GM18499 (cell line): ENCODE data around the gene TAS2R1.
A peak's percentile ranks its signal among the peaks of the same experiment; 100 is the strongest.

Source experiments
- ATAC-seq: cut with Tn5 transposase; IDR thresholded peaks from one replicate; pipeline ENCODE4 v1.9.1; 2021; ENCODE audit warnings: moderate number of reproducible peaks; ENCODE audit not compliant: insufficient read depth, unreplicated experiment

The TAS2R1 gene, protein sequence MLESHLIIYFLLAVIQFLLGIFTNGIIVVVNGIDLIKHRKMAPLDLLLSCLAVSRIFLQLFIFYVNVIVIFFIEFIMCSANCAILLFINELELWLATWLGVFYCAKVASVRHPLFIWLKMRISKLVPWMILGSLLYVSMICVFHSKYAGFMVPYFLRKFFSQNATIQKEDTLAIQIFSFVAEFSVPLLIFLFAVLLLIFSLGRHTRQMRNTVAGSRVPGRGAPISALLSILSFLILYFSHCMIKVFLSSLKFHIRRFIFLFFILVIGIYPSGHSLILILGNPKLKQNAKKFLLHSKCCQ

DNA sequence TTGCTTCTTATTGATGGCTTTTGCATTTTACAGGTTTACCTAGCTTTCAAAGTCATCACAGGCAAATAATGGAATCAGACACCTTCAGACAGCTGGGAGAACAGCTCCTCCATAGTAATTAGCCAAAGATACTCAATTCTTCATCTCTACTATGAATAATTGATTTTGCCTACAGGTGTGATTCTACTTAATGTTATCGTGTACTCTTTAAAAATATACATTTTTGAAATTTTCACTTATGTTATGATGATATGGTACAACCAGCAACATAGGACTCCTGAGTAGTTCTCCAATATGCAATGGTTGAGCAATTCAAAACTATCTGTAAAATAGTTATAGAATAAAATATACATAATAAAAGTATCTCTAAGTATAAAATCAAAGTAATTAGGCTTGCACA is at the start of gene TAS2R1:
Gene TAS2R1, minus strand, starts transcription at position 101 of the 400 bp plus-strand sequence. CDS start 319 bp downstream, outside the sequence.
- ATAC-seq: no peak

DNA sequence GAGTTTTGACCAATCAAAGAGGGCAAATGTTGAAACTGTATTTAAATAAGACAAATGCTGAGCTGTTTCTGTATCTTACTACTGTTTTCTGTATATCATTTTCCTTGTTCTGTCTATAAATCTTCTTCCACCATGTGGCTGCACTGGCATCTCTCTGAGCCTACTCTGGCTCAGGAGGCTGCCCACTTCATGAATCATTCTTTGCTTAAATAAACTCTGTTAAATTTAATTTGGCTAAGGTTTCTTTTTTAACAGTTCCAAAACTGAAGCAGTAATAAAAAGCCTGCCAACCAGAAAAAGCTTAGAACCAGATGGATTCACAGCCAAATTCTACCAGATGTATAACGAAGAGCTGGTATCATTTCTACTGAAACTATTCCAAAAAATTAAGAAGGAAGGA is 40.2 kb upstream of the TAS2R1 start:
- no peak for ATAC-seq

DNA sequence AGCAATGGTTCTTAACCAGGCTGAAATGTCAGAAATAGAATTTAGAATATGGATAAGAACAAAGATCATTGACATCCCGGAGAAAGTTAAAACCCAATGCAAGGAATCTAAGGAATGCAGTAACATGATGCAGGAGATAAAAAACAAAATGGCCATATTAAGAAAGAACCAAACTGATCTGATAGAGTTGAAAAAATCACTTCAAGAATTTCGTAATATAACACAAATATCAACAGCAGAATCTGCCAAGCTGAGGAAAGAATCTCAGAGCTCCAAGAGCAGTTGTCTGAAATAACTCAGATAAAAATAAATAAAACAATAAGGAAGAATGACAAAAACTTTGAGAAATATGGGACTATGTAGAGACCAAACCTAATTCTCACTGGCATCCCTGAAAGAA is 37.8 kb upstream of the TAS2R1 start:
- no peak for ATAC-seq

DNA sequence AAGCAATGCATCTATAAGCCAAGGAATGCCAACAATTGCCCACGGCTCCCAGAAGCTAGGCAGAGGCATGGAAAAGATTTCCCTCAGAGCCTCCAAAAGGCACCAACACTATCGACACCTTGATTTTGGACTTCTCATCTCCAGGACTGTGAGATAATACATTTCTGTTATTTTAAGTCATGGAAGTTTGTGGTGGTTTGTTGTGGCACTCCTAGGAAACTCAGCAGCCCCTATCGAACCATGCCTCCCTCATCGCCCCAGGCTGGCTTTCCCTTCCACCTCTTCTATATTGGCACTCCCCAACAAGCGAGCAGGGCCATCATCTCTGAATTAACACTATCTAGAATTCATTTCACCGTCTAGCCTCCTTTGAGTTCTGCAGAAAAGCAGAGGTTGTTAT is 33.7 kb upstream of the TAS2R1 start:
- no peak for ATAC-seq

DNA sequence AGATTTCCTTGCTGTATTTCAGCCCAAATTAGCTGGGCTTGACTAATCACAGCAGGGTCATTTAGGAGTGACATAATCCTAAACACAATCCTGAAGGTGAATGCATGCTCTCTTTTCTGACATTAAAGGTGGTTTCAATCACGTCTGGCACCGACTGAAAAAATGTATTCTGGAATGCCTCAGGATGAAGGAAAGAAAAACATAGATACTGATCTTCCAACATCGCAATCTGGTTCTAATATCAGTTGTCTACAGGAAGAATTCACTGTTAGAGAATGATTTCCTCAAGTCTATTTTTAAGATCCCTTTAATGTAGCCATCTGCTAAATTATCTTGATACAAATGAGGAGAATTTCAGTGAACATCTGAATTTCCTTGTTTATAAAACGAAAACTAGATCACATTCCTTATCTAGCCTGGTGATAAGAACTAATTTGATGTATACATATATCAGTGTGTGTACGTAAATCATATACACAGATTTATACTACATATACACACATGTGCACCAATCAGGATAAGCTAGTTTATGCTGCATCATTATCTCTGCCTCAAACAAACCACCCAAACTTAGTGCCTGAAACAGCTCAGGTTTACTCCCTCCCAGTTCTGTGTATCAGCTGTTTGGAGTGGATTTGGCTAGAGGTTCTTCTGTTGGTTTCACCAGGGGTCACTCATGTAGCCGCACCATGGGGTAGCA is 31.3 kb upstream of the TAS2R1 start:
- no peak for ATAC-seq

DNA sequence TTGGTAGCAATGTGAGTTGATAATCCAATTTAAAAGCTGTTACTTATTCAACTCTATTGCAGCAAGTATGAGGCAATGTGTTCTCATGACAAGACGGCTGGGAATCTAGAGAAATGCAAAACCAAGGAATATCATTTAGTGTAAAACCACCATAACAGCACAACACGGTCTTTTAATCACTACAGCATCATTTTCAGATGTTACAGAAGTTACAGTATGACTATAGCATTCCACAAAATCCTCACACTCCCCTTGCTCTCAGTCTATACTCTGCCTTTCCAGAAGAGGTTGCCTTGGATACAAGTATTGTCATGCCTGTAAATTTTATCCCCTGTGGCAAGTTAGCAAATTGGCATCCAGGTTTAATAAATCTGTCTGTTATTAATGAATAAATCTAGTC is 28.6 kb upstream of the TAS2R1 start:
- ATAC-seq: no peak

DNA sequence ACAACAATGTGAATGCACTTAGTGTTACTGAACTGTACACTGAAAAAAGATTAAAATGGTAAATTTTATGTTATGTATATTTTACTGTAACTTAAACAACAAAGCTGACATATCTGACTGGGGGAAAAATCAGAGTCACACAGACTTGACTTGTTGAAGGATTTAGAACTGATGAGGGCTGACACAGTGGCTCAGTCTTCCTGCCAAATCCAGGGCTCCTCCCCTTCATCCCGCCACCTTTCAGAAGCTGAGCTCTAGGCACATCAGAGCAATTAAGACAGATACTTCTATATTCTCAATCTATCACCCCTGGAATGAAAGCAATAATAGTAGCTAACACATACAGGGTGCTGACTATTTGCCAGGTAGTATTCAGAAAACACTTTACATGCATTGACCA is 27.7 kb upstream of the TAS2R1 start:
- ATAC-seq: no peak

DNA sequence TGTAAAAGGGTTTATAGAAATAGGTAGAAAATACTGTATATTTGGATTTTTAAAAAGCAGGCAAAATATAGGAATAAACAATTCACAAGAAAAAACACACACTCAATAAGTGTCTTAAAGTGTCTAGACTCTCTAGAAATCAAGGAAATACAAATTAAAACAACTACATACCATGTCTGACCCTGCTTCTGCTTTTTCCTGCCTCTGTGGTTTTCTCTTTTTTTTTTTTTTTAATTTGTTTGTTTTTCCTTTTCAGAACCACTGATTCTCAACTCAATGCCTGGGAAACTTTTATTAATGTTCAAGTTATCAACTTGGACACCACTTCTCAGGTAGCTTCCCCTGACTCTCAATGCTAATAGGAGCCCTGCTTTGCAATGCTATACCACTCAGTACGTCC is 25.5 kb upstream of the TAS2R1 start:
- no peak for ATAC-seq

DNA sequence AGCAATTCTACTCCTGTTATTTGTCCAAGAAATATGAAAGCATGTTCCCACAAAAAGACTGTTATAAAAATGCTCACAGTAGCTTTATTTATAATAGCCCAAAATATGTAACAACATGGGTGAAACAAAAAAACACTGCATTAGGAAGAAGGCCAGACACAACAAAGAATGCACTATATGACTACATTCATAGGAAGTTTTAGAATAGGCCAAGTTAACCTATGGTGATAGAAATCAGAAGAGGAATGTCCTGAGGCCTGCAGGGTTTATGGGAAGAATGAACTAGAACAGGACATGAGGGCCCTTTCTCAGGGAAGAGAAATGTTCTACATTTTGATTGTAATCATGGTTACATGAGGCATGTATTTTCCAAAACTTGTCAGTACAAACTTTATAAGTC is 24.7 kb upstream of the TAS2R1 start:
- no peak for ATAC-seq

DNA sequence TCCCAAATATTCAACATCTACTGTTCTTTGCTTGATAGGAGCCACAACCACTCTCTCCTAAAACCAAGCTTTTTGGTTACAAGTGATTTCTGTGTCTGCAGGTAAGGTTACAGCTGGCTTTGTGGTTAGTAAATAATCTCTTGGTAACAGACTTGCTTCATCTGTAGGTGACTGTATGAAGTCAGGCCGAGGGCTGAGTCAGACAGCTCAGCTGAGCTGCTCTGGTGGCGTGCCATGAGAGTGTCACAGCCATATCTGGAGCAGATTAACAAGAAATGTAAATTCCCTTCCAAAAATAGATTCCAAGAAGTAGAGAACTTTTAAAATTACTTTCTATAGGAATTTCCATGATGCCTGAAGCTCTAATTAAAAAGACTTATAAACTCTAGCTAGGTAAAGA is 23.7 kb upstream of the TAS2R1 start:
- peak; percentile 58 for ATAC-seq

DNA sequence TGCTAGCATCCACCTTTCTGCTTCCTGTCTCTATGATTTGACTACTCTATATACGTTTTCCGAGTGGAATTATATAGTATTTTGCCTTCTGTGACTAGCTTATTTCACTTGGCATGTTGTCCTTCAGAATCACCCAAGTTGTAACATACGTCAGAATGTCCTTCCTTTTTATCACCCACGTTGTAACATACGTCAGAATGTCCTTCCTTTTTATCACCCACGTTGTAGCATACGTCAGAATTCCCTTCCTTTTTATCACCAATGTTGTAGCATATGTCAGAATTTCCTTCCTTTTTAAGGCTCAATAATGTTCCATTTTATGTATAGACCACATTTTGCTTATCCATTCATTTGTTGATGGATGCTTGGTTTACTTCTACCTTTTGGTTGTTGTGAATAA is 22.9 kb upstream of the TAS2R1 start:
- ATAC-seq: no peak

DNA sequence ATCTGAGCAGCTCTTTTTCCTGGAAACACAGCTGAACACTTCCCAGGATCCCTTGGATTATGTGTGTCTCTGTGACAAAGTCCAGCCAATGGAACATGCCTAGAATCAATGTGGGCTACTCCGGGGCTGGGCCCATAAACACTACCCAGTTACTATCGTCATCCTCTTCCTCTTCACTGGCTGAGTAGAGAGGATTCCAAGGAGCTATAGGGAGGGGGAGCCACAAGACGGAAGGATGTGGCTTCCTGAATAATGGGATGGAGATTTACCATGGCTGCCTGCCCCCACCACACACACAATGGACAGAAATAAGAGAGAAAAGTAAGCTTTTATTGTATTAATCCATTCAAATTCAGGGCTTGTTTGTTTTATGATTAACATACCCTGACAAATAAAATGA is 22.1 kb upstream of the TAS2R1 start:
- ATAC-seq: no peak

DNA sequence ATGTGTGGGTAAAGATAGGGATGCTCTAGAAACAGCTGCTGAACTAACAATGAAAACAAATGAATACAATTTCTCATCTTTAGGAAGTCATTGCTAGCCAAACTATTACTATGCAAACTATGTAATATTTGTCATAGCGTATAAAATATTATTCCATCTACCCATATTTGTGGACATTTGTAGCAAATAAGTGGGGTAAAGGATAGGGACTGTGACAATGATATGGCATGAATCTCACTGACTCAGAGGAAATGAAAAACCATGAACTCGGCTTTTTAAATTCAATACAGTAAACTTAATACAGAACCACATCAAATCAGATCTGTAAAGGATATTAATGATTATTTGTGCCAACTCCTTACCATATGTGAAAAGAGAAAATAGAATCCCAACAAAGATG is 16.7 kb upstream of the TAS2R1 start:
- ATAC-seq: no peak

DNA sequence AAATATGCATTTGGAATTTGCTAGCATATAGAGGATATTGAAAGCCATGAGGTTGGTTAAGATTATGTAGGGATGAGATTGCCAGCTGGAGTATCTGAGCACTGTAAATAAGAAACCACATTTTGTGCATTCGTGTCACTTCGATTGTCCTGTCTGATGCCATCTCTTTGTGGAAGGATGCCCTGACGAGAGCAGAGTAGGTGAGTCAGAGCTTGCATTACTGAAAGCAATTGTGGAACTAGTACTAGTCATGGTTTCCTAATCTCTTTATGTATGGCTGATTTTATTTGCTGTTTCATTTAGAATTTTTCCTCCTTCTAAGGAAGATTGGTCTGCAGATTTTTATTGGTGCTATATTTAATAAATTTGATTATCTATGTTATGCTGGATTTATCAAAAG is 14.5 kb upstream of the TAS2R1 start:
- ATAC-seq: no peak

DNA sequence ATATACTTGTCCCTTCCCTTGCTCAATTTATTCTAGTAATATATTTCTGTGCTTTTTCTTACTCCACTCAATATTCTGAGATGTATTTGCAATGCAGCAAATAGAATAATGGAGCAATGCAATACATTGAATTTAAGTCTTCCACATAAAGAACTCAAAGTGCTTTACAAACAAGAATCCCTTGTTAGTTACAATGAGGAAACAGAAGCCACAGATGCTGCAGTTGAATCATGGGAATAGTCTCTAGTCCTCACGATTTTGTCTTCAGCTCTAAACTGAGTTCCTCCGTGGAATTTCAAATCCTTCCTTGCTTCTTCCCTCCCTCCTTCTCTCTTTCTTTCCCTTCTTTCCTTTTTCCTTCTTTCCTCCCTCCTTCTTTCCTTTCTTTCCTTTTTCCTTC is 12.5 kb upstream of the TAS2R1 start:
- no peak for ATAC-seq

DNA sequence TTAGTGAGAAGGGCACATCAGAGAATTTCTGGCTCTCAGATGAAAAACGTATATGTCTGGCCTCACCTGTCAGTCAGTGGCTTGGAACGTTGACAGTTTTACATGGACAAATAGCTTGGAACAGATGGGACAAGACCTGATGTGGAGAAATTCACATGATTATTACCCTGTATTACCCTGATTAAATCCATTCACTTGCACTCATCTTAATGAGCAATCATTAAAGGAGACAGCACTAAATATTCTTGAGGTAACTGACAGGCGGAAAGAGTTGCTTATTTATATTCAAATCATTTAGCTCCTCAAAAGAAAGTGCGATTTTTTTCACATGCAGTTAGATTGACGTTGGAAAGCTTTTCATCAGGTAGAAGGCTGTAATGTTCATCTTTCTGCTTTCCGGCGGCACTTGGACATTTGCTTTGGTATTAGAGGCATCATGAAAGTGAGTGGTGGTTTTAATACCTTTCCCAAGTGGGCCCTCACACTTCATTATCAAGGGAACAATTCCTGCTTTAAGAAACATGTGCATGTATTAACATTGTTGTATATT is 11.7 kb upstream of the TAS2R1 start:
- no peak for ATAC-seq

DNA sequence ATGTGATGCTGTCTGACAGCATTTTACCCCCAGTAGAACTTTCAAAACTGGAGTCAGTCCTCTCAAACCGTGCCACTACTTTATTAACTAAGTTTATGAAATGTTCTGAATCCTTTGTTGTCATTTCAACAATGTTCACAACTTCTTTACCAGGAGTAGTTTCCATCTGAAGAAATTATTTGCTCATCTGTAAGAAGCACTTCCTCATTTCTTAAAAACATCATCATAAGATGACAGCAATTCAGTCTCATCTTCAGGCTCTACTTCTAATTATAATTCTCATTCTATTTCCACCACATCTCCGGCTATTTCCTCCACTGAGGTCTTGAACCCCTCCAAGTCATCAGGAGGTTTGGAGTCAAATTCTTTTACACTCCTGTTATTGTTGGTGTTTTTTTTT is 2.3 kb upstream of the TAS2R1 start:
- no peak for ATAC-seq

DNA sequence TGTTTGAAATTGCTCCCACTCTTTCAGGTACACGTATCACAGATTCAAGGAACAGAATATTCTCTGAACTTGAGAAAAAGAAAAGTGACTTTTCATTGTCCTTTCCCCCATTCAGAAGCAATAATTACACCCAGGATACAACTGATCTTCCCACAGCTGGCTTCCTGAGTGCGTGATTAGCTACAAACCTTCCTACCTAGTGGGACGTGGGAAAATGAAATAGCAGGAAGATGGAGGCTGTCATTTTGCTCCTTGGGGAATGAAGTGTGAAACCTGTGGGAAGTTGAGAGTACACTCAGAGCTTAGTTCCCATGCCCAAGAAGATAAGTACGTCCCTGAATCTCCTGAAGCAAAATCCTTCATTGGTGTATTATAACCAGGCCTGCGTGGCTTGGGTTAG is 2.6 kb downstream of the TAS2R1 start:
- ATAC-seq: no peak

DNA sequence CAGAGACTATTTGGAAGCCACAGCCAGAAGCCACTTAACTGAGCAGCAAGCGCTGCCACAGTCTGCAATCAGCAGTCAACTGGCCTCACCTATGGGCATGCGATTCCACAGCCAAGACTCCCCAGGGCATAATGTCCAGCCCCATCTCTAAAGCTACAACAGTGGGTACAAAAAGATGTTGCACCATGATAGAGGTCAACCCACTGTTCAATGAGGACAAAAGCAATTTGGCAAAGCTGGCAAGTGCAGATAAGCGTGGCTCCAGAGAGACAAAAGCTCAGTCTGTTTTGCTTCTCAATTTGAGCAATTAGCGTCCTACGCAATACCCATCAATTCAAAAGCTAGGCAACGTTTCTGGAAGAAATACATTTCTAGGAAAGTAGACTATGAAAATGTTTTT is 3.2 kb downstream of the TAS2R1 start:
- no peak for ATAC-seq

DNA sequence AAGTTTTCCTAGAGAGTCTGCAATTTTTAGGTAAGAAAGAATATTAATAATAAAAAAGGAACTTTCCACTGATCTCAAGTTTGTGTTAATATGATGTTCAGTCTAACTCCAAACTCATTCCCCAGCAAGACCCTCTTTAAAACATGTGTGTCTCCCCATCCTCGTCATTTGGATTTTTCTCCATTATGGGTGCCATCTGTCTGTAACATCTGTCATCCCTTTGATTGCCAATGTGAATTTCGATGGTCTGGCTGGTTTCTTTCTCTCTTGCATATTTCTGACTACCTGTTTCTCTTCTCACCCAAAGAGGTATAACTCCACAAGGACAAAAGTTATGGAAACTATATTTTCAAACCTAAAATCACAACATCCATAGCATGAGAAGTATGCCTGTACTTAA is 4.4 kb downstream of the TAS2R1 start:
- ATAC-seq: no peak

DNA sequence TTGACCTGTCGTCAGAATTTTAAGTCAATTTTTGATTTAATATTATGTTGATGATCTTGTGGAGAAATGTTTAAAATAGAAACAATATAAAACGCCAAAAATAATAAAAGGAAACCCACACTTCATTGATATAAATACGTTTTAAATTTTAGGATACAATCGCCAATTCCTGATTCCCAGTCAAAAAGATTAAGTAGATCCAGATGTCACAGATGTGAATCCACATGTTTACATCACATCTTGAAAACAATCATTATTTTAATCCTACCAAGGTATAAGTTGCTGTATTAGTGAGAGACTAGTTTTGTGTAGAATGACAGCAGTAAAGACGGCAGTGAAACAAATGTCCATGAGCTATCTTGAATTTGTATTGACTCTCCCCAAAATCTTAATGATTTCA is 4.9 kb downstream of the TAS2R1 start:
- ATAC-seq: no peak
